ENCODE results near the gene TOP2B.
A peak's percentile ranks its signal among the peaks of the same experiment; 100 is the strongest.

TOP2B gene

GRCh38 chr3:25665315-25666280 lies 891 bp upstream of the TOP2B start:
- no peak for DNase-seq (ENCODE audit: low spot score)

GRCh38 chr3:25663869-25664811 lies 567 bp downstream of the TOP2B start:
- peak; percentile 46 for DNase-seq (ENCODE audit: low spot score)

- peak; percentile 36 for DNase-seq (ENCODE audit: low spot score)
Observed at GRCh38 chr3:25663347-25663868, 1.3 kb downstream of the TOP2B start.

- no peak for DNase-seq (ENCODE audit: low spot score)
Observed at GRCh38 chr3:25662736-25663320, 1.9 kb downstream of the TOP2B start.

- no peak for DNase-seq (ENCODE audit: low spot score)
Observed at GRCh38 chr3:25661694-25662437, 2.8 kb downstream of the TOP2B start.

- no peak for DNase-seq (ENCODE audit: low spot score)
Observed at GRCh38 chr3:25658836-25659235, 5.9 kb downstream of the TOP2B start.

- no peak for DNase-seq (ENCODE audit: low spot score)
Observed at GRCh38 chr3:25657293-25657692, 7.4 kb downstream of the TOP2B start.

GRCh38 chr3:25655659-25656058 lies 9.0 kb downstream of the TOP2B start:
- no peak for DNase-seq (ENCODE audit: low spot score)

GRCh38 chr3:25654576-25654975 lies 10.1 kb downstream of the TOP2B start:
- no peak for DNase-seq (ENCODE audit: low spot score)

- DNase-seq (ENCODE audit: low spot score): no peak
Observed at GRCh38 chr3:25653322-25653721, 11.4 kb downstream of the TOP2B start.

GRCh38 chr3:25652921-25653320 lies 11.8 kb downstream of the TOP2B start:
- no peak for DNase-seq (ENCODE audit: low spot score)

GRCh38 chr3:25648925-25649830 lies 15.5 kb downstream of the TOP2B start:
- no peak for DNase-seq (ENCODE audit: low spot score)

- peak; percentile 88 for DNase-seq (ENCODE audit: low spot score)
Observed at GRCh38 chr3:25648107-25648535, 16.6 kb downstream of the TOP2B start.

- DNase-seq (ENCODE audit: low spot score): no peak
Observed at GRCh38 chr3:25635038-25635437, 29.7 kb downstream of the TOP2B start.

GRCh38 chr3:25633919-25634318 lies 30.8 kb downstream of the TOP2B start:
- no peak for DNase-seq (ENCODE audit: low spot score)

GRCh38 chr3:25631989-25632388 lies 32.7 kb downstream of the TOP2B start:
- no peak for DNase-seq (ENCODE audit: low spot score)

- no peak for DNase-seq (ENCODE audit: low spot score)
Observed at GRCh38 chr3:25621087-25621486, 43.6 kb downstream of the TOP2B start.

GRCh38 chr3:25620493-25620892 lies 44.2 kb downstream of the TOP2B start:
- DNase-seq (ENCODE audit: low spot score): no peak

- DNase-seq (ENCODE audit: low spot score): no peak
Observed at GRCh38 chr3:25619382-25619781, 45.3 kb downstream of the TOP2B start.

GRCh38 chr3:25618028-25618427 lies 46.7 kb downstream of the TOP2B start:
- DNase-seq (ENCODE audit: low spot score): no peak

Measured in CD4-positive, alpha-beta T cell treated with Interleukin-15 for 4 hours (primary cell).